GM18499 (cell line): ENCODE measurements around the gene EOLA2.
"Not testable (repeated sequence)": the region's sequence is repeated elsewhere in the genome, so short reads cannot be mapped to it uniquely, and the experiment has no call there.

ENCODE experiments used
- ATAC-seq: cut with Tn5 transposase; IDR thresholded peaks from one replicate; pipeline ENCODE4 v1.9.1; 2021; ENCODE audit warnings: moderate number of reproducible peaks; ENCODE audit not compliant: insufficient read depth, unreplicated experiment

The EOLA2 gene

DNA sequence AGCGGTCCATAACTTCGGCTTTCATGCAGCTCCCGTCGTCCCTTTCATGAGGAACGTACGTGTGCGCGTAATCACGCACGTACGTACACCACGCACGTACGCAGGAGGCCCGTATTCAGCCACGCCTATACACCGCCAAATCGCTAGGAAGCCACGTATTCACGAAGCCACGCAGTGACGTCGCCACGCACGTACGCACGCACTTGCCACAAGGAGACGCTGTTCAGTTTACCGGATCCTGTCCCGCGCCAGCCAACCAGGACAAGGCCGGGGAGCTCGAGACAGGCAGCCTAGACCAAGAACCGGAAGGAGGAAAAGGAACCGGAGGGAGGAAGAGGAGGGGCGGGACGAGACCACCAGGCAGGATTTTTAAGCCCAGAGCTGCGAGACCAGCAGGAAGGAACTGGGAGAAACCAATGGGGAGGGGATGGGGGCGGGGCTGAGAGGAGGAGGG is at the start of gene EOLA2:
EOLA2 (minus strand) TSS at position 65 of the 454 bp plus-strand sequence. CDS start 4,617 bp downstream, outside the sequence.
- peak; percentile 69 for ATAC-seq

DNA sequence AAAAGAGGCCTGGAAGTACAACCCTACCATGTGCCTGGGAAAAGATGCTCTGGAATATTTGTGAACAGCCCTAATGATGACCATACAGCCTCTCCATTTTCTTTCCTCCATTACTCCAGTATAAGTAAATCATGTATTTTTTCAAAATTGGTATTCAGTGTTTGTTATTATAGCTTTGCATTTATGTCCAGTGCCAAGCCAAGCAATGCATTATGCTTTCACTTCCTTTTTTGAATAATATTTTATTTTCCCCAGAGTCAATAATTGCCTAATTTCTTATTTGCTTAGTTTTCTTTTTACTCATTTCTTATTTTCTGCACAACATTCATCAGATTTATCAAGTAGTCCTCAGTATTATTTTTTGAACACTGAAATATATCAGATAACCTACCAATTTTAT is 49.3 kb upstream of the EOLA2 start:
- no peak for ATAC-seq

DNA sequence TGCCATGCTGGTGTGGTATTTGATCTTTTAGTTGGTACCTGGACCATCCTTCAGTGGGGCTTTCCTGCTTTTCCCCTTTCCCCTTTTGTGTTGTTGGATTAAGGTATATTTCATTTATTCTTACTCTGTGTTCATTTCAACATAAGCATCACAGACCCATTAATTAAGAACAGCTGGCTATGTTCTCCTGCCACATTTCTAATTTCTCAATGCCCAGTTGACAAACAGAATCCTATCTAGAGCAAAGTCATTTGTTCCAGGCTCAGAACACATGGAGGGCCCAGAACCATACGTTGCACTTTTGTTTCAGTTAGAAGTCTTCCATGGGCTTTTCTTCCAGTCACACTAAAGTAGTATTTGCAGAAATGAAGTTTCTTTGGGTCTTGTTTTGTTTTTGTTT is 46.1 kb upstream of the EOLA2 start:
- ATAC-seq = no peak

DNA sequence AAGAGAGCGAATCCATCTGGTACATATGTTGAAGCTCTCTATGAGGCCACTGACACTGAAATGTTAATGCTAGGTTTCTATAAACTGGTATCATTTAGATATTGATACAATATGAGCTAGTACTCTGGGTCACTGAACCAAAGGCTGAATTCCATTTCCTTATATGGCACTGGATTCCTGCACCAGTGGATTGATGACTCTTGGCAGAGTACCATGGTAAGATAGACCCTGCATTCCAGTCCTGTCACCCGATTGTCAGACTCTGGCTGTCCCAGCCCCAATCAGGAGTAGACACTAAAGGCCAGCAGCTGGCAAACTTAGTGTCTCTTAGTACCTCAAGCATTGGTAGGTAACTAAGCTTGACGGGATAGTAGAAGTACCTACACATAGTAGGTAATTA is 44.0 kb upstream of the EOLA2 start:
- no peak for ATAC-seq

DNA sequence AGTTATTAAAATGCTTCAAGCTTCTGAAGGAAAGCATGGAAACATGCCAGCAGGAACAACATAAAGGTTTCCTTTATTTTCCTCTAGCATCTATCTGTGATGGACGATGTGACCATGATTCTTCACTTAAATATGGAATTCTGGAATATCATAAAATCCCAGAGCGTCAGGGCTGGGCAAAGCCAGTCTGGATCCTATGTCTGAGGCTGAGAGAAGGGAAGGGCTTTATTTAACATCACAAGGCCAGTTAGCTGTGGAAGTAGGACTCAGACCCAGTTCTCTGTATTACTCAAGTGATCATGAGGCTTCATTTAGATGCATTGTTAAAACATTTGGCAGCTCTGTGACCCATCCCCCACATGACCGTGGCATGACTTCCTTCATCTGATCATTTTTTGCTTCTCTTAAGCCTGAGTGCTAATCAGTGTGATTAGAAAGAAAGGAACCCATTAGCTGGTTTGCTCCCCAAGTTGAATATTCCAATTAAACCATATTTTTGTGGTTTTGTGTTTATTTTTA is 40.9 kb upstream of the EOLA2 start:
- no peak for ATAC-seq

DNA sequence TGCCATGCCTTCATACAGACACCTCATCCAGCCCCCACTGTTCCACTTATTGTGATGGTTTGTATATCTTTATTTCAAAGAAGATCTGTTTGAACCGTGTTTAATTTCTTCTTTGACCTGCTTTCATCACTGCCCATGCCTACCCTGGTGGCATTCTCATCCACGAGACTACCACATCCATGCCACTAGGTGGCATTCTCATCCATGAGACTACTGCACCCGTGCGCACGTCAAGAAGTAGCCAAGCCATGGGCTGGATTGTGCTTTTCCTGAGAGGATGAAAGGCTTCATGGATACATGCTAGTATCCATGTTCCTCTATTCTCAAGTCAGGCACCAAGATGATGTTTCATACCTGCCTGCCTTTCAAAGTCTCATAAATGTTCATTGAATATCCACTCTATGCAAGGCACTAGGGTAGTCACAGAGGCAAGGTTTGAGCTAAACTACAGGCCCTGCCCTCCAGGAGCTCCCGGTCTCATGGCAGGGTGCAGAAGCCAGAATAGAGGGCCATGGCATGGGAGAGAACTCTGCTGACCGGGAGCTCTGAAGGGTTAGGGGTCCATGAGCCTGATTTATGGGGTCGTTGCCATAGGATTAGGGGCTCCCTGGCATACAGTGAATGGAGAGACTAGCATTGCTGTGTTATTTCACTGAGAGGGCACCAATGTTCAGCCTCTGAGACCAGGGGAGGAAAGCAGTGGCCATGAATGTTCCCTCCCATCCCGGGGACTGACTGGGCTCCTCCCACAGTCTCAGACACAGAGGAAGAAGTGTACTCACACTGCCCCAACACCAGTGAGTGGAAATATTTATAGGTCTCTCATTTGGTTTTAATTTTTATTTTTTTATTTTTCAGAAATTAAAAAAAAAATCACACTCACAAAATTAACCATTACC is 24.8 kb upstream of the EOLA2 start:
- peak; percentile 76 for ATAC-seq

DNA sequence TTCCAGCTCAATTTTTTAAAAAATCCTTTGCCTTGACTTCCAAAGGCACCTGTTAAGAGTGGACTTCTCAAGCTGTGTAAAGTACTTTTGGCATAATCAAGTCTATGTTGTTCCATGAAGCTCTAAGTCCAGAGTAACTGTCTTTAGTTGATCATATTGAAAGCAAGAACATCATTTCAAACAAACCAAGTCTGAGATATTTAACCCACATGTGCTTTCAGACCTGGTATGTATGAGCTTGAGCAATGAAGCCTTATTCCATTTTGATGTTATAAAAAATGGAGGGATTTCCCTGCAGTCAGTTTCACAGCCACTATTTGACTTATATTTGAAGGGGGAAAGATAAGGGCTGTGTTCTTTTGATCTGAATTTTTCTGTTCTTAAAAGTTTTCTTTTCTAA is 23.7 kb upstream of the EOLA2 start:
- ATAC-seq = no peak

DNA sequence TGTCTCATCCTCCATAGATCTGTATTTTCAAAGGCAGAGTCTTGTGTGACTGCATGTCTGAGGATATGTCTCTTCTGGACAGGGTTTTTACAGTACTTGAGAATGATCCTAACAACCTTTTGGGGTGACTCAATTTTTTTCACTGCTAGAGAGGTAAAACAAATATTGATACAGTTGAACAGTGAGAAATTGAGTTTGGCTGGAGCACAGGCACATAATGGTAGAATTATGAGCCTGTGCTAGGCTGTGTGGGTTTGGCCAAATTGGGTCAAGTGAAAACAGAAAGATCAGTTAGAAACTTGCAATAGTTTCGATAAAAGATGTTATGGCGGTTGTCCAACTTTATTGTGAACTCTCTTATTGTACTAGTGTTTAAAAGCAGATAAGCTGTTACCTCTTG is 23.3 kb upstream of the EOLA2 start:
- ATAC-seq = no peak

DNA sequence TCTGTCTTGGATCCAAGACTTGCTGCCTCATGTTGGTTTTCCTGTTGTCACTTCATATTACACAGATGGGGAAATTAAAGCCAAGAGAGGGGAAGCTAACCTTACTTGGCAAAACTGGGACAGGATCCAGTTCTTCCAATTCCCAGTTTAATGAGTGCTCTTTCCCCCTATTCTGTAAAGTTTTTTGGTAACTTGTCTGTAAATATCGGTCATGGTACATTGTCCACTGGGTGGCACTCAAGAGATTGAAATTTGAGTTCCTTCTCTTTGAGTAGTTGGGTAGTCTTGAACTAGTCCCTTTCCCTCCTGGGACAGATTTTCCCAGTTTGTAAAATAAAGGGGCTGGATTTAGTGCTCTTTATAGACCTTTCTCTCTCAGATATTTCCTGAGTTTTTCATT is 12.4 kb upstream of the EOLA2 start:
- ATAC-seq = no peak

DNA sequence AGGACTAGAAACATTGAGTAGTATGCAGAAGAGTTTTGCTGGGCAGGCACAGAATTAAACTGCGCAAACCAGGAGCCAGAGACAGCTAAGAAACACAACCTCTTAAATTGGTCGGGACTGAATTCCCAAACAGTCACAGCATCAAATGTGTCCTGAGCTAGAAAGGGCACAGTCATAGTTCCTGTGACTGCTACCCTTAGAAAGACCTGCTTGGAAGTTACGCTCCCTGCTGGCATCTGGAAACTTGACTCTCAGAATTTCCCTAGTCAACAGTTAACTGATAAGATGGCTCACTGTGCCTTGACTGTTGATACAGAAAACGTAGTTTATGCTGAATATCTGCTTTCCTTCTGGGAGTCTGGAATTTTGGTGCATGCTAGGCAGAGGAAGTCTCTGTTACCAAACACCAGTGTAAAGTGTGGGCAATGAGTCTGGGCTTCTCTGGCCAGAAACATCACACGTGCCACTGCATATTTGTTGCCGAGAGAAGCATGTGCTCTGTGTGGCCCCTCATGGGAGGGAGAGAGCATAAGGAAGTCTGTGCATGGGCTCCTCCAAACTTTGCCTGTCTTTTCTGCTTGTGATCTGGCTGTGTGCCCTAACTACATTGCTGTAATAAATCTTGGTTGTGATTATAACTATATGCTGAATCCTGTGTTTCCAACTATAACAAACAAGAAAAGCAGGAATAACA is 11.6 kb upstream of the EOLA2 start:
- ATAC-seq = no peak

DNA sequence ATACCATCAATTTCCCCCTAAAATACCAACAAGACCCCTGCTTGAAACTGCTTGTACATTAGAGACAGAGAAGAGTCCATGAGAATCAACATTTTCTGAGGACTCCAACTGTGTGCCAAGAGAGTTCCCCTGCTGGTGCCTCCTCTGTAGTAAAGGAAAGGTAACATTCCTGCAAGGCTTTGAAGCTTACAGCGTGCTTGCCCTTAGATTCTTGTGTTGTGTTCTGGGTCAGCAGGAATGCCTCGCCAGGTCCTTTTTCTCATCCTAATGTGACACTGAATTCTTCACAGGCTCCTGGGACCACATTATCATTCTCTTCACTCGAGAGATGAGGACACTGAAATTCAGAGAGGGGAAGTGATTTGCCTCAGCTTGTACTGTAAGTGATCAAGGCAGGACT is 9.7 kb upstream of the EOLA2 start:
- no peak for ATAC-seq

DNA sequence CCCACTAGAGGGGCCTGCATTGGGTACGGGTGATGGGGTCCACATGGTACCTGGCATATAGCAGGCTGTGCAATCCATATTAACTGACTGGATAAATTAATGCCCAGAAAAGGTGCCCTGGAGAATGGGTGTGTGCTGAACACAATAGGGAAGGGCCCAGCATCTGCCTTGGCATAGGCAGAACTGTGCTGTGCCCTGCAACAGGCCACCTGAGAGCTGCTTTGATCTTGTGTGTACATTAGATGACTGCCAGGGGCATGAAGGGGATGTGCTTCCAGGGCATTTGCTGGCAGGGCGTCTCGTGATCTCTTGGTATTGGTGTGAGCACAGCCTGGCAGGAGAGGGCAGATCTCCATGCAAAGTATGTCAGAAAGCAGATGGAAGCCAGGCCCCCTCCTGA is 8.6 kb upstream of the EOLA2 start:
- not testable (repeated sequence) for ATAC-seq

DNA sequence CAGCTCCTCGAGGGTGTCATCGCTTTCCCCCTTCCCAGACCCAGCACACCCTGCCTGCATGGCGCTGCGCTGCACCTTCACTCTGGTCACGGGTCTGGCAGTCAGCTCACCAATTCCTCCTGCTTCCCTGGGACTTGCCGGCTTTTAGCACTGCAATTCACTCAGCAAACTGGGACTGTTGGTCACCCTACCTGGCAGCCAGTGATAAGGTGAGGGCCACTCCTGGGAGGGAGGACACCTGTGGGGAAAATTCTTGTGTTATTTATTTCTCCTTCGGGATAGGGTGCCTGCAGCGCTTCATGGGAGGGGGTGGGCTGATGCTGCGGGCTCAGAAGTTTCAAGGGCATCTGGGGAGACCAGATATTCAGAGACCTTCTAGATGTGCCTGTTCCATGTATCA is 7.5 kb upstream of the EOLA2 start:
- ATAC-seq = not testable (repeated sequence)

DNA sequence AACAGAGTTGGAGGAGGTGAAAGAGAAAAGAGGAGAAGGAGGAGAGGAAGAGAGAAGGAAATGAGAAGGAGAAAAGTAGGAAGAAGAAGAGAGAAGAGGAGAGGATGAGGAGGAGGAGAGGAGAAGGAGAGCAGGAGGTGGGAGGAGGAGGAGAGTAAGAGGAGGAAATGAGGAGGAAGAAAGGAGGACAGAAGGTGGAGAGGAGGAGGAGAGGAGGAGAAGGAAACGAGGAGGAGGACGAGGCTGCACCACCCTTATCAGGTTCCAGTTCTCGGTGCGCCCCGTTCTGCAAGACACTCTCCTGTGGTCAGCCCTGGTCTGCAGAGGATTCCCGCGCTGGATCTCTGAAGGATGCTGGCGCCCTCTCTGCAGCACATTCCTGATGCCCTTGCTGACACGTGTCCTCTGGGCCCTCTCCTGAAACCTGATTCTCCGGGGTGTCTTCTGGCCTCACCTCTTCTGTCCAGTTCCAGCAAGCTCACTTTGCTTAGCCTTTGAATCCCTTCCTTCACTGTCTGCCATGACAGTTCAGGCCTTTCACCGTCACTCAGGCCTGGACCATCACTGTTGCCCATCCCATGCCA is 6.9 kb upstream of the EOLA2 start:
- ATAC-seq = not testable (repeated sequence)

DNA sequence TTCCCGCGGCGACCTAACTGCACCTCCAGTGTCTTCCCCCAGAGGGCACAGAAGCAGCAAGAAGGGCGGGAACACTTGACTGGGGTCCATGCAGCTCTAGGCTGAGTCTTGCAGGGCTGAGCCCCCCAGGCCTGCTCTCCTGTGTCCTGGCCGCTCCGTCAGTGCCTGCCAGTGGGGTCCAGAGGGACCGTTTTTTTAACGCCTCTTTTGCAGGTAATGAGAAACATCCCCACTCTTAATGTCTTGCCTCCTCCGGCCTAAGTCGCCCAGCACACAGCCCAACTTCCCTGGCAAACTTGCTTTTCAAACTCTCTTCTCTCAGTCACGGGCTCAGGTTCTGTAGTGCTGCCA is 2.4 kb upstream of the EOLA2 start:
- not testable (repeated sequence) for ATAC-seq

DNA sequence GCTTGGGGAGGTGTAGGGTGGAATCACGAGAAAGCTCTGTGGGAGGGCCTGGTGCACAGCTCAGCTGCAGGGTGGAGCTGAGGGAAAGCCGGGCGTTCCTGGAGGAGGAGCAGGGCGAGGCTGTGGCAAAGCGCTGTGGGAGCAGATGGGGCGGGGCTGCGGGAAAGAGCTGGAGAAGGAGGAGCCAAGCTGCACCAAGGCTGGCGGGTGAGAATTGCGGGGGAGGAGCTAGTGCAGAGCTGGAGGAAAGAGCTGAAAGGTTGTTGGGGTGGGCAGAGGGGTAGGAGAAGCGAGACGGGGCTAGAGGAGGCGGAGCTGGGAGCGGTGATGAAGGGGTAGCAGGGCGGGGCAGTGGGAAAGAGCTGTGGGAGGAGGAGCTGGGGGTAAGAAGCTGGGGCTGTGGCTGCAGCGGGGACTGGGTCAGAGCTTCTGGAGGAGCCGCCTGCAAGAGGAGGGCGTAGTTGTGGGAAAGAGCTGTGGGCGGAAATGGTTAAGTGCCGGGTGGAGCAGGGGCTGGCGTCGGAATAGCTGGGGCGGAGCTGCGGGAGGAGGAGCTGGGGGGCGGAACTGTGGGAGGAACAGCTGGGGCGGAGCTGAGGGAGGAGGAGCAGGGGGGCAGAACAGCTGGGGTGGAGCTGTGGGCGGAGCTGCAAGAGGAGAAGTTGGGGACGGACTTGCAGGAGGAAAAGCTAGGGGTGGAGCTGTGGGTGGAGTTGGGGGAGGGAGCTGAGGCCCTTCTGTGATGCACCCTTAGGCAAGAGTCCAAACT is 1.8 kb upstream of the EOLA2 start:
- ATAC-seq = peak; percentile 32

DNA sequence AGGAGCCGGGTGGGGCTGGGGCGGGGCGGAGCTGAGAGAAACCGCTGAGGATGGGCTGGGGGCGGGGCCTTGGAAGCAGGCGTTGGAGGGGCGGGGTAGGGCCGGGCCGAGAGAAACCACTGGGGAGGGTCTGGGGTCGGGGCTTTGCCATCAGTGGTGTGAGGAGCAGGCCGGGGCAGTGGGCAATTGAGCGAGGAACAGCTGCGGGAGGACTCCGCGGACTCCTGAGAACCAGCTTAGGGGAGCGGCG is 1.3 kb upstream of the EOLA2 start:
- ATAC-seq = no peak

DNA sequence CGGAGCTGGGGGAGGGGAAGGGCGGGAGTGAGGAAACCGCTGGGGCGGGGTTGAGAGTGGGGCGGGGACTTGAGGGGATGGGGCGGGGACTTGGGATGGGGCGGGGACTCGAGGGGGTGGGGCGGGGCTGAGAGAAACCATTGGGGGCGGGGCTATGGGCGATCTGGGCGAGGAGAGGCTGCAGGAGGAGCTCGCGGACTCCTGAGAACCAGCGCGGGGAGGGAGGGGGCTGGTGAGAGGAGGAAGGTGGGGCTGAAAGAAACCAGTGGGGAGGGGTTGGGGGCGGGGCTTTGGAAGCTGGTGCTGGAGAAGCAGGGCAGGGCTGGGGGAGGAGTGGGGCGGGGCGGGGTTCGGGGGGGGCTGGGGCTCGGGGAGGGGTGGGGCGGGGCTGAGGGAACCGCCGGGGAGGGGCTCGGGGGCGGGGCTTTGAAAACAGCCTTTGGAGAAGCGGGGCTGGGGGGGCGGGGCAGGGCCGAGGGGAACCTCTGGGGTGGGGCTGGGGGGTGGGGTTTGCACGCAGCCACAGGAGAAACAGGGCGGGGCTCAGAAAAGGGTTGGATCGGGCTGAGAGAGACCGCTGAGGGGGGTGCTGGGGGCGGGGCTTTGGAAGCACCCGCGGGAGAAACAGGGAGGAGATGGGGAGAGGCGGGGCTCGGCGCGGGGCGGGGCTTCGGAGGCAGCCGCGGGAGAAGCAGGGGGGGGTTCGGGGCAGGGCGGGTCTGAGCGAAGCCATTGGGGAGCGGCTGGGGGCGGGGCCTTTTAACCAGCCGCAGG is 777 bp upstream of the EOLA2 start:
- ATAC-seq = no peak

DNA sequence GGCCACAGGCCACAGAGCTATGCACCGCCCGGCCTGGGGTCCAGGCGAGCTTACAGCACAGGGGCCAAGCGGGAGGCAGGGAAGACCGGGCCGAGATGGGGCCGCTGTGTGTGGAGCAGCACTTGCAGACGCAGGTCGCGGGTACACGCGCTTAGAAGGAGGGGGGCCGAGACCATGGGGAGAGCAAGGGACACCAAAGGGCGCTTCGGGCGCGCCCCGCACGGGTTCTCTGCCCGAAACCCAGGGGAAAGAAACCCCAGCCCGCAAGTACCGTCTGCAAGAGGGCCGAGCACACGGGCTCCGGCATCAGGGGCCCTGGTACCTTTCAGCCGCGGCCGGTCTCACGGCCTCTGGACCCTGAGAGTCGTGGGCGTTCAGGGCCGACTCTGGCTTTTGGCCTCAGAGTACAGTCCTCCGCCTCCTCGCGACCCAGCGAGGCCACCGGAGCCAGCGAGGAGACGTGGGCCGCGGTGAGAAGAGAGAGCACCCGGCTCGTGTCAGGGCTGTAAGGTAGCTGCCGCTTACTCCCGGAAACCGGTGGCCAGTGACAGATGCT is 342 bp downstream of the EOLA2 start:
- ATAC-seq = no peak

DNA sequence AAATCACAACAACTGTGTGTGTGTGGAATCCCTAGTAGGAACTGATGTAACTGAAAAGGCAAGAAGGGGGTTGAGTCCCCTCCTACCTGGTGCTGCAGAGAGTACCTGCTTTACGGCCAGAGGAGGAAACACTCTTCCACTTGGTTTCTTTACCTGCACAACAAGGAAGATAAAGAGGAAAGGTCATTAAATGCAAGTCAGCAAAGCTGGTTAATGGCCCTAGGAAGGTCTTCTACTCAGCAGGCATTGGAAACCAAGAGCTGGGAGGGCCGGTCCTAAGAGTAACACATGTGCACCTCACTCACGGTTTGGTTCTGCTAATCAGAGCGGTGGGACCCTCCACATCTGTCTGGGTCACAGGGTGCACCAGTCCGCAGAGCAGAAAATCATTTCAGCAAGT is 963 bp downstream of the EOLA2 start:
- not testable (repeated sequence) for ATAC-seq
